ENCODE data around the gene KANSL3. TPM values are rescaled to one million over a fixed set of nuclear protein-coding genes. Genes with fewer than 3 reads are reported as not detected.
"Not testable (repeated sequence)": the region's sequence is repeated elsewhere in the genome, so short reads cannot be mapped to it uniquely, and the experiment has no call there.

The KANSL3 gene
- total and polyA plus RNA-seq, 12 donors: 22.3 to 58.3 (median 36.6) TPM

DNA sequence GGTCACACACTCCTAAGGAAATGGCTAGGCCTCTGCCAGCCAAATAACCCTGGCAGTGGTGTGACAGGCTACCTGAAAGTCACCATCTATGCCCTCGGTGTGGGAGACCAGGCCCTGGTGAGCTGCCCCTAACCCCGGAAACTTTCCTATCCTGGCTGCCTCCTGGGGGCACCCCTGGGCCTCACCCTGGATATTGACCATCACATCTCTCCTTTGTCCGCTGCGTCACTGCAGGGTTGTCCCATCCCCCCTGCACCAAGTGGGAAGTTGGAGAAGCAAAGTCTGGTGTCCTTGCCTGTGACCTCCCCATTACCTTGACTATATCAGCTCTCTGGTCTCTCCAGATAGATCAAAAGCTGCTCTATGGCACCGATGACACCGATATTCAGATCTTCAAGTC lies 23.2 kb upstream of the KANSL3 start:
- TF ChIP-seq, protein P1, sequence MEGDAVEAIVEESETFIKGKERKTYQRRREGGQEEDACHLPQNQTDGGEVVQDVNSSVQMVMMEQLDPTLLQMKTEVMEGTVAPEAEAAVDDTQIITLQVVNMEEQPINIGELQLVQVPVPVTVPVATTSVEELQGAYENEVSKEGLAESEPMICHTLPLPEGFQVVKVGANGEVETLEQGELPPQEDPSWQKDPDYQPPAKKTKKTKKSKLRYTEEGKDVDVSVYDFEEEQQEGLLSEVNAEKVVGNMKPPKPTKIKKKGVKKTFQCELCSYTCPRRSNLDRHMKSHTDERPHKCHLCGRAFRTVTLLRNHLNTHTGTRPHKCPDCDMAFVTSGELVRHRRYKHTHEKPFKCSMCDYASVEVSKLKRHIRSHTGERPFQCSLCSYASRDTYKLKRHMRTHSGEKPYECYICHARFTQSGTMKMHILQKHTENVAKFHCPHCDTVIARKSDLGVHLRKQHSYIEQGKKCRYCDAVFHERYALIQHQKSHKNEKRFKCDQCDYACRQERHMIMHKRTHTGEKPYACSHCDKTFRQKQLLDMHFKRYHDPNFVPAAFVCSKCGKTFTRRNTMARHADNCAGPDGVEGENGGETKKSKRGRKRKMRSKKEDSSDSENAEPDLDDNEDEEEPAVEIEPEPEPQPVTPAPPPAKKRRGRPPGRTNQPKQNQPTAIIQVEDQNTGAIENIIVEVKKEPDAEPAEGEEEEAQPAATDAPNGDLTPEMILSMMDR (IDR thresholded peaks at IDR 0.05): no peak
- no peak for TF ChIP-seq POLR2A (IDR thresholded peaks at IDR 0.05)
- WGBS, 4 donors: 75 to 81% (median 79%) methylated on average over 6 of the region's 6 CpGs
- no peaks in the 10 kb centered on the region for H3K27me3 ChIP-seq
- intact Hi-C loops (cut with DNase I): no loop called here
- H3K36me3 ChIP-seq (replicated peaks in 1 of 2): no peaks in the 10 kb centered on the region
- H3K9me3 ChIP-seq (replicated peaks in 1 of 3): no peaks in the 10 kb centered on the region
- H3K4me1 ChIP-seq (replicated peaks in 1 of 2): peaks cover 0 to 9% of the 10 kb centered on the region in 2 donors
- H3K4me3 ChIP-seq: no peak overlapping the region
- no peak overlapping the region for H3K27ac ChIP-seq
- DNase-seq: no peak

DNA sequence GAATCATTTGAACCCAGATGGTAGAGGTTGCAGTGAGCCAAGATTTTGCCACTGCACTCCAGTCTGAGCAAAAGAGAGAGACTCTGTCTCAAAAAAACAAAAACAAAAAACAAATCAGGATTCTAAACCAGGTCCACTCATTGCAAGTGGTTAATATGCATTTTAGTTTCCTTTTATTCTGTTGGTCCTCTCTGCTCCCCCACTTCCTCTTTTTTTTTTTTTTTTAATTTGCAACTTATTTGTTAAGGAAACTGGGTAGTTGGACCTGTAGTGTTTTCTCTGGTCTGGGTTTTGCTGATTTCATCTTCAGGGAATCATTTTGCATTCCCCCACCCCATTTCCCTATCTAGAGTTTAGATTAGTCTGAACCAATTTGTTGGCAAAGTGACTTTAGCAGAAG lies 18.4 kb upstream of the KANSL3 start:
- H3K9me3 ChIP-seq (replicated peaks in 1 of 3): no peaks in the 10 kb centered on the region
- no peak for DNase-seq
- intact Hi-C loops (cut with DNase I): no loop called here
- H3K4me1 ChIP-seq (replicated peaks in 1 of 2): no peaks in the 10 kb centered on the region
- no peaks in the 10 kb centered on the region for H3K27me3 ChIP-seq
- TF ChIP-seq, protein P1 (IDR thresholded peaks at IDR 0.05): no peak
- TF ChIP-seq POLR2A (IDR thresholded peaks at IDR 0.05): no peak
- H3K4me3 ChIP-seq: no peak overlapping the region
- H3K27ac ChIP-seq: no peak overlapping the region
- H3K36me3 ChIP-seq (replicated peaks in 1 of 2): no peaks in the 10 kb centered on the region

DNA sequence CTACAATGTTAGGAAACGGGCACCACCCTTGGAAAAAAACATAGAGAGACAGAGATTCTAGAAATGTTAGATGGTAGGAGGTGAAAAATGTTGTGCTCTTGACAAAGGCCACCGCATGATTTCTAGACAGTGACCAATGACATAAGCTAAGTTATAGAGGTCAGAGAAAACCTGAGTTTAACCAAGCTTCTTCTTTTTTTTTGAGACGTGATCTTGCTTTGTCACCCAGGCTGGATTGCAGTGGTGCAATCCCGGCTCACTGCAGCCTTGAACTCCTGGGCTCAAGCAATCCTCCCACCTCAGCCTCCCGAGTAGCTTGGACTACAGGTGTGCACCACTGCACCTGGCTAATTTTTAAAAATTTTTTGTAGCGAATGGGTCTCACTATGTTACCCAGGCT lies 17.4 kb upstream of the KANSL3 start:
- intact Hi-C loops (cut with DNase I): no loop called here
- Histone ChIP-seq H3K4me1 (replicated peaks in 1 of 2) (no peaks in the 10 kb centered on the region), H3K36me3 (replicated peaks in 1 of 2) (no peaks in the 10 kb centered on the region), H3K9me3 (replicated peaks in 1 of 3) (no peaks in the 10 kb centered on the region), H3K4me3 (no peak overlapping the region), H3K27ac (no peak overlapping the region), H3K27me3 (no peaks in the 10 kb centered on the region)
- no peak for TF ChIP-seq POLR2A (IDR thresholded peaks at IDR 0.05)
- TF ChIP-seq, protein P1 (IDR thresholded peaks at IDR 0.05): no peak
- DNase-seq: no peak
- WGBS, 4 donors: 59 to 63% (median 63%) methylated on average over 6 of the region's 6 CpGs

DNA sequence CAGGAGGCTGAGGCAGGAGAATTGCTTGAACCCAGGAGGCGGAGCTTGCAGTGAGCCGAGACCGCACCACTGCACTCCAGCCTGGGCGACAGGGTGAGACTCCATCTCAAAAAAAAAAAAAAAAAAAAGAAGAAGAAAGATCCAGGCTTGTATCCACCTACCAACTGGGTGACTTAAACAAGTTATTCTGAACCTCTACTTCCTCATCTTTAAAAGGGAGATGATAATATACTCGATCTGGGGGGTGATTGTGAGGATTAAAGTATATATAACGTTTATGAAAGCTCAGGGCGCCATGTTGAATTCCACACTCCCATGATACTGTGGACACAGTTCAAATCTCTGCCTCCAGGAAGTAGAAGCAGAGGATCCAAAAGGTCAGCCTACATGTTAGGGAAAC lies 16.7 kb upstream of the KANSL3 start:
- intact Hi-C loops (cut with DNase I); H3K4me1 ChIP-seq (replicated peaks in 1 of 2); DNase-seq; H3K9me3 ChIP-seq (replicated peaks in 1 of 3); H3K4me3 ChIP-seq; H3K27ac ChIP-seq; H3K27me3 ChIP-seq; H3K36me3 ChIP-seq (replicated peaks in 1 of 2): not testable (repeated sequence)
- 79 to 89% (median 83%) methylated on average over 7 of the region's 7 CpGs for WGBS, 4 donors

DNA sequence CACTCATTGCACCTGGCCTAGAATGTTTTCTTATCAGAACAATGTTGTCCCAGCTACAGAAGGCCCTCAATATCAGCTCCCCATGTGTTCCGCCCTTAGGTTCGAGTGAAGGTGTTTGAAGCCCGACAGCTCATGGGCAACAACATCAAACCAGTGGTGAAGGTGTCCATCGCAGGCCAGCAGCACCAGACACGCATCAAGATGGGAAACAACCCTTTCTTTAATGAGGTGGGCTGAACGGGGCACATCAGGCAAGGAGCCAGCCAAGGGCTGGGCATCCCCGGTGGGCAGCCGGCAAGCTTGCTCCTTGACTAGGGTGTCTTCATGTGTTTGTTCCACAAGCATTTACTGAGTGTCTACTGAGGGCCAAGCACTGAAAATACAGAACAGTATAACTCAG lies 13.7 kb upstream of the KANSL3 start:
- no peak overlapping the region for H3K4me3 ChIP-seq
- 91 to 93% (median 92%) methylated on average over 8 of the region's 8 CpGs for WGBS, 4 donors
- no peaks in the 10 kb centered on the region for H3K27me3 ChIP-seq
- H3K4me1 ChIP-seq (replicated peaks in 1 of 2): no peaks in the 10 kb centered on the region
- DNase-seq: no peak
- no peaks in the 10 kb centered on the region for H3K36me3 ChIP-seq (replicated peaks in 1 of 2)
- intact Hi-C loops (cut with DNase I): no loop called here
- no peaks in the 10 kb centered on the region for H3K9me3 ChIP-seq (replicated peaks in 1 of 3)
- H3K27ac ChIP-seq: no peak overlapping the region
- TF ChIP-seq, protein P1 (IDR thresholded peaks at IDR 0.05): no peak
- TF ChIP-seq POLR2A (IDR thresholded peaks at IDR 0.05): no peak

All from adrenal gland (tissue), 12 donors.